IMR-90 (cell line): ENCODE results near the gene ZBTB46. TPM values are rescaled to one million over a fixed set of nuclear protein-coding genes. Genes with fewer than 3 reads are reported as not detected.

Source experiments
- ATAC-seq: fragments of 200-7000 bp; cut with Tn5 transposase; 2 replicates; pipeline ENCODE4 v1.9.1; 2020; ENCODE audit warnings: low read depth, mild to moderate bottlenecking, moderate library complexity
- BruUV-seq: library from RNA; stranded (reverse); fragments of 400-500 nt; replicated peaks from 2 replicates; lab custom pipeline; 2021; lab: Mats Ljungman, UMichigan
- CTCF ChIA-PET: fragments of 300-600 bp; formaldehyde crosslinking; extraction: SDS; loops from one replicate; lab custom pipeline; 2021; ENCODE audit warnings: antibody characterized with exemption; lab: Yijun Ruan, JAX
- POLR2A ChIA-PET: fragments of 300-600 bp; sonication (Branson Sonifier 250); formaldehyde crosslinking; loops from one replicate; lab custom pipeline; 2022; ENCODE audit warnings: antibody characterized with exemption; ENCODE audit not compliant: unreplicated experiment; lab: Charles Lee
- DNase-seq: peaks from one replicate; pipeline ENCODE4 v3.0.0; 2013
- H2AFZ ChIP-seq: replicated peaks from 2 replicates; pipeline ENCODE3; 2013; ENCODE audit warnings: low read length, mild to moderate bottlenecking; ENCODE audit not compliant: poor library complexity
- H2AK5ac ChIP-seq: 2 replicates; pipeline ENCODE4 v1.6.1; 2013; ENCODE audit warnings: low read depth, low read length, inconsistent platforms
- H2AK9ac ChIP-seq: replicated peaks from 2 replicates; pipeline ENCODE3; 2013; ENCODE audit warnings: mild to moderate bottlenecking, low read depth, low read length, moderate library complexity; ENCODE audit not compliant: poor library complexity
- H2BK120ac ChIP-seq: 2 replicates; pipeline ENCODE4 v1.6.1; 2013; ENCODE audit warnings: low read depth, low read length, inconsistent platforms
- H2BK15ac ChIP-seq: 3 replicates; pipeline ENCODE4 v1.6.1; 2013; ENCODE audit warnings: low read depth, low read length, inconsistent platforms
- H2BK20ac ChIP-seq: 2 replicates; pipeline ENCODE4 v1.6.1; 2013; ENCODE audit warnings: low read depth, mild to moderate bottlenecking, inconsistent platforms, low read length, moderate library complexity
- H2BK5ac ChIP-seq: 2 replicates; pipeline ENCODE4 v1.6.1; 2013; ENCODE audit warnings: mild to moderate bottlenecking, low read depth, low read length, inconsistent platforms; ENCODE audit not compliant: poor library complexity, severe bottlenecking
- H3K14ac ChIP-seq: replicated peaks from 2 replicates; pipeline ENCODE4 v1.6.1; 2013; ENCODE audit warnings: low read depth, low read length, inconsistent platforms
- H3K18ac ChIP-seq: 2 replicates; pipeline ENCODE4 v1.6.1; 2013; ENCODE audit warnings: low read depth, low read length, control low read depth
- H3K23ac ChIP-seq: 2 replicates; pipeline ENCODE4 v1.6.1; 2013; ENCODE audit warnings: low read depth, low read length, inconsistent platforms
- H3K27ac ChIP-seq: 2 replicates; pipeline ENCODE4 v1.5.1; 2013; ENCODE audit warnings: mild to moderate bottlenecking, control low read depth, low read length; ENCODE audit not compliant: insufficient read depth
- H3K27me3 ChIP-seq: 2 replicates; pipeline ENCODE4 v1.6.1; 2013; ENCODE audit warnings: low read length; ENCODE audit not compliant: control insufficient read depth, insufficient read depth
- H3K36me3 ChIP-seq: 2 replicates; pipeline ENCODE4 v1.6.1; 2013; ENCODE audit warnings: low read length, mixed read lengths; ENCODE audit not compliant: control insufficient read depth, insufficient read depth
- H3K4ac ChIP-seq: 2 replicates; pipeline ENCODE4 v1.6.1; 2013; ENCODE audit warnings: low read depth, low read length, inconsistent platforms
- H3K4me1 ChIP-seq: 2 replicates; pipeline ENCODE4 v1.6.1; 2013; ENCODE audit warnings: low read length, mixed read lengths; ENCODE audit not compliant: control insufficient read depth, insufficient read depth
- H3K4me2 ChIP-seq: 2 replicates; pipeline ENCODE4 v1.6.1; 2013; ENCODE audit warnings: low read depth, mild to moderate bottlenecking, control low read depth, low read length, moderate library complexity
- H3K4me3 ChIP-seq: 2 replicates; pipeline ENCODE4 v1.5.1; 2013; ENCODE audit warnings: low read depth, mild to moderate bottlenecking, control low read depth, low read length, moderate library complexity; ENCODE audit not compliant: insufficient read depth
- H3K56ac ChIP-seq: 2 replicates; pipeline ENCODE4 v1.6.1; 2013; ENCODE audit warnings: low read length, inconsistent platforms; ENCODE audit not compliant: insufficient read depth; ENCODE audit errors: extremely low read depth
- H3K79me1 ChIP-seq, 2 experiments: 2 replicates each; pipeline ENCODE4 v1.6.1; 2013; ENCODE audit warnings: low read length in 2 of 2, inconsistent platforms in 1 of 2, low read depth in 1 of 2
- H3K9ac ChIP-seq: 2 replicates; pipeline ENCODE4 v1.6.1; 2013; ENCODE audit warnings: low read depth, low read length, control low read depth
- H3K9me1 ChIP-seq: 2 replicates; pipeline ENCODE4 v1.6.1; 2013; ENCODE audit warnings: low read length, inconsistent platforms; ENCODE audit not compliant: insufficient read depth
- H3K9me3 ChIP-seq: 2 replicates; pipeline ENCODE4 v1.6.1; 2013; ENCODE audit warnings: low read length; ENCODE audit not compliant: control insufficient read depth, insufficient read depth
- H4K20me1 ChIP-seq: 2 replicates; pipeline ENCODE4 v1.6.1; 2013; ENCODE audit warnings: low read length, inconsistent platforms; ENCODE audit not compliant: insufficient read depth
- H4K5ac ChIP-seq: 2 replicates; pipeline ENCODE4 v1.6.1; 2013; ENCODE audit warnings: mild to moderate bottlenecking, low read depth, low read length, control low read depth
- H4K8ac ChIP-seq, 2 experiments: 2 replicates each; pipeline ENCODE4 v1.6.1; 2013; ENCODE audit warnings: low read depth in 2 of 2, low read length in 2 of 2, control low read depth in 1 of 2, inconsistent platforms in 1 of 2
- H4K91ac ChIP-seq: 2 replicates; pipeline ENCODE4 v1.6.1; 2013; ENCODE audit warnings: low read depth, low read length, inconsistent platforms; ENCODE audit not compliant: insufficient read depth
- CEBPB ChIP-seq: IDR thresholded peaks from 2 replicates; pipeline ENCODE4 v1.6.1; 2012; ENCODE audit warnings: low read depth, low read length, improper control_type of control experiment
- CHD1 ChIP-seq: IDR thresholded peaks from 2 replicates; pipeline ENCODE4 v1.6.1; 2012; ENCODE audit warnings: low read depth, low read length, improper control_type of control experiment
- FOS ChIP-seq: fragments of 150-350 bp; IDR thresholded peaks from 2 replicates; pipeline ENCODE4 v1.6.1; 2016; ENCODE audit warnings: low read depth, low read length
- MAFK ChIP-seq: IDR thresholded peaks from 2 replicates; pipeline ENCODE4 v1.6.1; 2012; ENCODE audit warnings: low read depth, low read length, improper control_type of control experiment
- MAZ ChIP-seq: IDR thresholded peaks from 2 replicates; pipeline ENCODE4 v1.6.1; 2012; ENCODE audit warnings: low read depth, mild to moderate bottlenecking, low read length, improper control_type of control experiment, moderate library complexity, borderline replicate concordance
- MXI1 ChIP-seq: IDR thresholded peaks from 2 replicates; pipeline ENCODE4 v1.6.1; 2012; ENCODE audit warnings: low read depth, mild to moderate bottlenecking, low read length, moderate library complexity, borderline replicate concordance
- NFE2L2 ChIP-seq: fragments of 150-350 bp; IDR thresholded peaks from 2 replicates; pipeline ENCODE4 v1.6.1; 2016; ENCODE audit warnings: low read depth, mild to moderate bottlenecking, low read length
- POLR2A ChIP-seq: IDR thresholded peaks from 2 replicates; pipeline ENCODE4 v1.6.1; 2012; ENCODE audit warnings: mild to moderate bottlenecking, low read depth, low read length
- RAD21 ChIP-seq: IDR thresholded peaks from 2 replicates; pipeline ENCODE4 v1.6.1; 2012; ENCODE audit warnings: low read length, improper control_type of control experiment
- RCOR1 ChIP-seq: IDR thresholded peaks from 2 replicates; pipeline ENCODE4 v1.6.1; 2012; ENCODE audit warnings: mild to moderate bottlenecking, low read length, improper control_type of control experiment; ENCODE audit not compliant: insufficient replicate concordance
- RFX5 ChIP-seq: IDR thresholded peaks from 2 replicates; pipeline ENCODE4 v1.8.0; 2012; ENCODE audit warnings: low read depth, mild to moderate bottlenecking, low read length, moderate library complexity
- SMC3 ChIP-seq: fragments of 150-350 bp; IDR thresholded peaks from 2 replicates; pipeline ENCODE4 v1.6.1; 2016; ENCODE audit warnings: low read depth, mild to moderate bottlenecking, antibody characterized with exemption, low read length, moderate library complexity
- WGBS, 2 experiments: methylation state at CpG; one replicate each; pipeline versions ENCODE4 v1.1.5 to v1.1.7; 2013; ENCODE audit warnings: missing lambda C conversion rate in 2 of 2; ENCODE audit not compliant: insufficient read length in 1 of 2; ENCODE audit errors: extremely low coverage in 2 of 2; 5-methylcytosine and 5-hydroxymethylcytosine counted together
- dilution Hi-C: fragments of 300-500 bp; cut with HindIII; formaldehyde crosslinking; loops from one replicate; pipeline ENCODE4 v1.14.3; 2018; ENCODE audit warnings: low sequenced_read_pairs; ENCODE audit not compliant: unreplicated experiment
- in situ Hi-C: fragments of 300-500 bp; cut with MboI; formaldehyde crosslinking; loops from 3 replicates; pipeline ENCODE4 v1.14.3; 2019; ENCODE audit warnings: low sequenced_read_pairs, inconsistent platforms, mixed read lengths
- intact Hi-C: fragments of 100-400 bp; cut with micrococcal nuclease; formaldehyde crosslinking; loops from 2 replicates; pipeline ENCODE4 v1.10.0; 2022
- polyA plus RNA-seq, 3 experiments: library from polyadenylated mRNA; depleted of rRNA; stranded (reverse); fragments of >200 nt; gene quantifications; 2 replicates each; pipeline ENCODE4 v1.2.3, GENCODE V29; 2012; ENCODE audit warnings: low replicate concordance in 1 of 3
- total RNA-seq: library from RNA; depleted of rRNA; stranded (reverse); fragments of >200 nt; gene quantifications from 2 replicates; pipeline ENCODE4 v1.2.3, GENCODE V29; 2012
- TF ChIP-seq, protein P1 (sequence below): conservative IDR thresholded peaks from 2 replicates; pipeline ENCODE4 v1.5.1; 2012; ENCODE audit warnings: mild to moderate bottlenecking, low read depth, low read length, improper control_type of control experiment

Gene ZBTB46
- total and polyA plus RNA-seq, 2 of the 4 experiments (the other 2 are of a cell fraction): 4.2 to 14.9 TPM

DNA sequence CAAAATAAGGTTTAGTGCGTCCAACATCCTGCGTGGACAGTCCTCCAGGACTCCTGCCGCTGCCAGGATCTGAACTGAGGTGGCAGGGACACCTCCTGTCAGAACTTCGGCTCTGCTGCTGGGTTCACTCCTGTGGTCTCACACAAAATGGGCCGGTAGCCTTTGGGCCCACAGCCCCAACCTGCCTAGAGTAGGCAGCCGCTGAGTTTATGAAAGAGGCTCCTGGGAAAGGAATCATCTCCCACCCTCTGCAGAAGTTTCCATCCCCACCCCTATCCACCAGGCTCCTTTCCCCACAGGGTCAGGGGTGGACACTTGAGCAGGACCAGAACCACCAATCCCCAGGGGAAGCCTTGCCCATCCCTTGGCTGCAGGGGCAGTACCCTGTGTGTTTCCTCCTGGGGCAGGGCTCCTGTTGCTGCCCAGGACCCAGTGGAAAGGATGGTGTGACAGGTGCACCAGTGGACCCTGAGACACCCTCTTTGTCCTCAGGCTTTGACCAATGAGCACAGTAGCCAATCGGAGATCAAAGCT lies 28.2 kb upstream of the ZBTB46 start (continued):
- no peak for TF ChIP-seq MAZ
- no peak for TF ChIP-seq POLR2A

- DNase-seq (peak; percentile 59), ATAC-seq (peak; percentile 45)
- no peak overlapping the region for H2BK5ac ChIP-seq
- 0 out of 2 replicates have a peak overlapping the region, but pooled peaks have one; percentile 19 for H3K14ac ChIP-seq
- no peaks in the 10 kb centered on the region for H3K9me3 ChIP-seq
- no peak overlapping the region for H2BK15ac ChIP-seq
- peak overlapping the region; percentile 48 for H2AK5ac ChIP-seq
- H3K27ac ChIP-seq: no peak overlapping the region; the same call in 1 of the 2 replicates
- H4K20me1 ChIP-seq: no peaks in the 10 kb centered on the region
- peaks cover 3 to 7% of the 10 kb centered on the region in 2 experiments for H3K79me1 ChIP-seq
- H3K4me3 ChIP-seq: no peak overlapping the region
- H3K4me2 ChIP-seq: no peak overlapping the region
- H4K8ac ChIP-seq: peak overlapping the region in 1 of 2 experiments; percentile 56; a peak in 1 of 4 replicates
- H2BK120ac ChIP-seq: no peak overlapping the region
- H3K23ac ChIP-seq: no peak overlapping the region
- no peak overlapping the region; the same call in 1 of the 2 replicates for H4K5ac ChIP-seq
- intact Hi-C loops: no loop called here
- peak overlapping the region; percentile 54; the same call in 1 of the 2 replicates for H3K4ac ChIP-seq
- dilution Hi-C loops: no loop called here
- H3K4me1 ChIP-seq: peaks cover 29% of the 10 kb centered on the region
- H4K91ac ChIP-seq: no peak overlapping the region
- no peak overlapping the region for H3K18ac ChIP-seq
- no peaks in the 10 kb centered on the region; the same call in 1 of the 2 replicates for H3K9me1 ChIP-seq
- H2AFZ ChIP-seq: peak overlapping the region; percentile 40
- in situ Hi-C loops: loop anchor here (5.0 kb wide), 1 partner anchor 76 kb away; no protein-coding TSS in a partner anchor
- peaks cover 10% of the 10 kb centered on the region; the same call in 1 of the 2 replicates for H3K36me3 ChIP-seq
- POLR2A ChIA-PET: interaction anchor here (0.9 kb wide), 1 partner anchor 313 kb away, joined by 3 read pairs; no protein-coding TSS in a partner anchor
- no peak overlapping the region for H3K9ac ChIP-seq
- no peak overlapping the region for H3K56ac ChIP-seq
- no TSS peak for BruUV-seq
- WGBS, 2 experiments: 43% methylated on average over 1 of the region's 12 CpGs; no CpG with 5 or more reads in 1 of the 2 experiments
- no peak overlapping the region for H2BK20ac ChIP-seq
- H3K27me3 ChIP-seq: no peaks in the 10 kb centered on the region; the same call in 1 of the 2 replicates
- H2AK9ac ChIP-seq: peak overlapping the region; percentile 77
- CTCF ChIA-PET: interaction anchor here (0.9 to 1.4 kb wide), 3 partner anchors 72 to 321 kb away, joined by 3 read pairs; partner anchors contain the start of gene PTK6
- TF ChIP-seq MAZ: no peak
- TF ChIP-seq MXI1: no peak
- no peak for TF ChIP-seq RFX5
- peak; percentile 57 for TF ChIP-seq RAD21
- no peak for TF ChIP-seq CHD1
- TF ChIP-seq POLR2A: no peak
- TF ChIP-seq NFE2L2: no peak
- TF ChIP-seq RCOR1: no peak
- TF ChIP-seq CEBPB: no peak
- TF ChIP-seq, protein P1, sequence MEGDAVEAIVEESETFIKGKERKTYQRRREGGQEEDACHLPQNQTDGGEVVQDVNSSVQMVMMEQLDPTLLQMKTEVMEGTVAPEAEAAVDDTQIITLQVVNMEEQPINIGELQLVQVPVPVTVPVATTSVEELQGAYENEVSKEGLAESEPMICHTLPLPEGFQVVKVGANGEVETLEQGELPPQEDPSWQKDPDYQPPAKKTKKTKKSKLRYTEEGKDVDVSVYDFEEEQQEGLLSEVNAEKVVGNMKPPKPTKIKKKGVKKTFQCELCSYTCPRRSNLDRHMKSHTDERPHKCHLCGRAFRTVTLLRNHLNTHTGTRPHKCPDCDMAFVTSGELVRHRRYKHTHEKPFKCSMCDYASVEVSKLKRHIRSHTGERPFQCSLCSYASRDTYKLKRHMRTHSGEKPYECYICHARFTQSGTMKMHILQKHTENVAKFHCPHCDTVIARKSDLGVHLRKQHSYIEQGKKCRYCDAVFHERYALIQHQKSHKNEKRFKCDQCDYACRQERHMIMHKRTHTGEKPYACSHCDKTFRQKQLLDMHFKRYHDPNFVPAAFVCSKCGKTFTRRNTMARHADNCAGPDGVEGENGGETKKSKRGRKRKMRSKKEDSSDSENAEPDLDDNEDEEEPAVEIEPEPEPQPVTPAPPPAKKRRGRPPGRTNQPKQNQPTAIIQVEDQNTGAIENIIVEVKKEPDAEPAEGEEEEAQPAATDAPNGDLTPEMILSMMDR: peak; percentile 50
- TF ChIP-seq FOS: no peak
- TF ChIP-seq SMC3: peak; percentile 45; the same call in 1 of the 2 replicates
- TF ChIP-seq MAFK: no peak
Measured at GRCh38 chr20:63858393-63859165, 27.5 kb upstream of the ZBTB46 start.
